HEK293 (cell line): ENCODE data around the gene DNAAF5.

ENCODE experiments used
- CTCF ChIA-PET: fragments of 350-600 bp; formaldehyde crosslinking; extraction: SDS; loops from one replicate; lab custom pipeline; 2021; ENCODE audit warnings: antibody characterized with exemption; lab: Yijun Ruan, JAX
- POLR2A ChIA-PET: fragments of 300-600 bp; formaldehyde crosslinking; extraction: SDS; loops from one replicate; lab custom pipeline; 2020; ENCODE audit warnings: antibody characterized with exemption, inconsistent platforms; lab: Yijun Ruan, JAX
- H3K27ac ChIP-seq: fragments of 200-500 bp; sonication (Bioruptor generic); 2 replicates; pipeline ENCODE4 v1.5.1; 2014; ENCODE audit warnings: low read depth, low read length, control low read depth, inconsistent platforms; ENCODE audit errors: extremely low read depth
- H3K36me3 ChIP-seq, 2 experiments: fragments of 200-500 bp in 1 of 2; sonication (Bioruptor generic) in 1 of 2; 1 replicate in 1 of 2; 2 replicates in 1 of 2; pipeline ENCODE4 v1.5.1; 2014 to 2017; ENCODE audit warnings: inconsistent platforms in 2 of 2, low read length in 2 of 2; ENCODE audit not compliant: control insufficient read depth in 2 of 2, insufficient read depth in 1 of 2
- H3K4me1 ChIP-seq: fragments of 200-500 bp; sonication (Bioruptor generic); 2 replicates; pipeline ENCODE4 v1.5.1; 2014; ENCODE audit warnings: mild to moderate bottlenecking, low read length, inconsistent platforms; ENCODE audit not compliant: control insufficient read depth, insufficient read depth
- H3K4me3 ChIP-seq: 2 replicates; pipeline ENCODE4 v1.5.1; 2011; ENCODE audit warnings: low read depth, mild to moderate bottlenecking, control low read depth, low read length, moderate library complexity
- H3K9me3 ChIP-seq: fragments of 200-500 bp; sonication (Bioruptor generic); 2 replicates; pipeline ENCODE4 v1.5.1; 2014; ENCODE audit warnings: low read depth, low read length, inconsistent platforms; ENCODE audit not compliant: control insufficient read depth, insufficient read depth
- CTCF ChIP-seq: fragments of 450-650 bp; formaldehyde crosslinking; IDR thresholded peaks from 2 replicates; pipeline ENCODE4 v1.5.1; 2016; ENCODE audit warnings: missing biosample characterization, missing genetic modification characterization
- EGR2 ChIP-seq: fragments of 450-650 bp; formaldehyde crosslinking; IDR thresholded peaks from 2 replicates; pipeline ENCODE4 v1.5.1; 2016; ENCODE audit warnings: low read depth, missing biosample characterization, missing genetic modification characterization
- HOXA7 ChIP-seq: sonication (generic); formaldehyde crosslinking; IDR thresholded peaks from 2 replicates; pipeline ENCODE4 v1.8.1; 2022; ENCODE audit warnings: missing genetic modification reagents, borderline replicate concordance
- KLF17 ChIP-seq: fragments of 450-650 bp; formaldehyde crosslinking; IDR thresholded peaks from 2 replicates; pipeline ENCODE4 v1.5.1; 2016; ENCODE audit warnings: missing biosample characterization, missing genetic modification characterization
- MEIS1 ChIP-seq: sonication (generic); formaldehyde crosslinking; IDR thresholded peaks from 2 replicates; pipeline ENCODE4 v1.8.1; 2022; ENCODE audit warnings: missing genetic modification reagents, mild to moderate bottlenecking, borderline replicate concordance
- RBAK ChIP-seq: fragments of 450-650 bp; formaldehyde crosslinking; IDR thresholded peaks from 2 replicates; pipeline ENCODE4 v1.5.1; 2016; ENCODE audit warnings: missing biosample characterization, missing genetic modification characterization
- ZNF133 ChIP-seq: fragments of 450-650 bp; formaldehyde crosslinking; IDR thresholded peaks from 2 replicates; pipeline ENCODE4 v1.5.1; 2016; ENCODE audit warnings: missing biosample characterization, missing genetic modification characterization
- ZNF138 ChIP-seq: fragments of 450-650 bp; formaldehyde crosslinking; IDR thresholded peaks from 2 replicates; pipeline ENCODE4 v1.5.1; 2016; ENCODE audit warnings: missing biosample characterization, missing genetic modification characterization, borderline replicate concordance
- ZNF146 ChIP-seq: fragments of 450-650 bp; formaldehyde crosslinking; IDR thresholded peaks from 2 replicates; pipeline ENCODE4 v1.5.1; 2016; ENCODE audit warnings: missing biosample characterization, missing genetic modification characterization
- ZNF221 ChIP-seq: fragments of 450-650 bp; formaldehyde crosslinking; IDR thresholded peaks from 2 replicates; pipeline ENCODE4 v1.5.1; 2017; ENCODE audit warnings: missing biosample characterization, missing genetic modification characterization, borderline replicate concordance
- ZNF311 ChIP-seq: fragments of 450-650 bp; formaldehyde crosslinking; IDR thresholded peaks from 2 replicates; pipeline ENCODE4 v1.5.1; 2017; ENCODE audit warnings: missing biosample characterization, missing genetic modification characterization, borderline replicate concordance
- ZNF335 ChIP-seq: fragments of 450-650 bp; formaldehyde crosslinking; conservative IDR thresholded peaks from 2 replicates; pipeline ENCODE4 v1.5.1; 2016; ENCODE audit warnings: missing biosample characterization, missing genetic modification characterization
- ZSCAN30 ChIP-seq: fragments of 450-650 bp; IDR thresholded peaks from 2 replicates; pipeline ENCODE4 v1.5.1; 2018; ENCODE audit warnings: missing biosample characterization, mild to moderate bottlenecking, missing genetic modification characterization, moderate library complexity
- ZSCAN4 ChIP-seq: fragments of 450-650 bp; formaldehyde crosslinking; IDR thresholded peaks from 2 replicates; pipeline ENCODE4 v1.5.1; 2017; ENCODE audit warnings: missing biosample characterization, missing genetic modification characterization
- ZXDB ChIP-seq: fragments of 450-650 bp; formaldehyde crosslinking; IDR thresholded peaks from 2 replicates; pipeline ENCODE4 v1.5.1; 2016; ENCODE audit warnings: missing biosample characterization, missing genetic modification characterization
- TF ChIP-seq, protein P1 (sequence below): fragments of 450-650 bp; formaldehyde crosslinking; IDR thresholded peaks from 2 replicates; pipeline ENCODE4 v1.5.1; 2016; ENCODE audit warnings: missing biosample characterization, missing genetic modification characterization
- TF ChIP-seq, protein P2 (sequence below): fragments of 450-650 bp; formaldehyde crosslinking; IDR thresholded peaks from 2 replicates; pipeline ENCODE4 v1.5.1; 2016; ENCODE audit warnings: missing biosample characterization, missing genetic modification characterization
- TF ChIP-seq, protein P3 (sequence below): fragments of 450-650 bp; formaldehyde crosslinking; IDR thresholded peaks from 2 replicates; pipeline ENCODE4 v1.5.1; 2016; ENCODE audit warnings: missing biosample characterization, missing genetic modification characterization, borderline replicate concordance

DNAAF5 gene

DNA sequence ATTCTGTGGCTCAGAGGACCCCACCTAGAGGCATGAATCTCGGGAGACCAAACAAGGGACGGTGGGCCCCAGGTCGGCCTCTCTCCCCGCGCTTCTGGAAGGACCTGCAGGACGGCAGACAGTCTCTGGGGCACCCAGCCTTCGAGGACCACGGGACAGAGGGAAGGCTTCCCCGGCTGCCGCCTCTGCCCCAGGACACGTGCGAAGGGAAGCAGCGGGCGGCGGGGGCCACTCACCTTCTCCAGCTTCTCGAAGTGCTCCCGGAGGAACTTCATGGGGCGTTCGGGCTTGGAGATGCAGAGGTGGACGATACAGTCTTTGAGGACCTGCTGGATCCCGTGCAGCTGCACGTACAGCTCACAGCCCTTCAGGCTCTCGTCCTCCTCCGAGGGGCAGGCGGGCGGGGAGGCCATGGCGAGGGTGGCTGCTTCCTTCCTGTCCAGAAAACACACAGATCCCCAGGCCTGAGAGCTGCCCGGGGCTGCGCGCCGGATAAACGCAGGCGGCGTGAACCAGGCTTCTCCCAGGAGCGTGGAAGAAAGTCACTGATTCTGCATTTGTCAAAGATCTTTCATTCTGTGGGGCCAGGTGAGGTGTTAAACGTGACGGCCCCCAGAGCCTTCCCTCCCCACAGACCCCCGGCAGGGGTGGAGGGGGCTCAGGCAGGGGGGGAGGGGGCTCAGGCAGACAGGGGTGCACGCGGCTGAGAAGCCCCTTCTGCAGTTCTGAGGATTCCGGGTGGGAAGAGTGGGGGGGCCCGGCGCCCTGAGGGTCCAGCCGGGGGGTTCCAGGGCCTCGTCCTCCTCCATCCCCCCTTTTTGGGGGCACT lies 15.2 kb upstream of the DNAAF5 start:
- ChIA-PET CTCF (interaction anchor here (0.6 kb wide), 1 partner anchor 10 kb away, joined by 4 read pairs; no protein-coding TSS in a partner anchor), POLR2A (no interaction called here)
- Histone ChIP-seq H3K4me3 (no peak overlapping the region), H3K36me3 (no peaks in the 10 kb centered on the region), H3K27ac (no peak overlapping the region), H3K9me3 (no peaks in the 10 kb centered on the region), H3K4me1 (no peaks in the 10 kb centered on the region)
- TF ChIP-seq ZNF221 (tag by site-specific recombination): no peak
- TF ChIP-seq, protein P1, sequence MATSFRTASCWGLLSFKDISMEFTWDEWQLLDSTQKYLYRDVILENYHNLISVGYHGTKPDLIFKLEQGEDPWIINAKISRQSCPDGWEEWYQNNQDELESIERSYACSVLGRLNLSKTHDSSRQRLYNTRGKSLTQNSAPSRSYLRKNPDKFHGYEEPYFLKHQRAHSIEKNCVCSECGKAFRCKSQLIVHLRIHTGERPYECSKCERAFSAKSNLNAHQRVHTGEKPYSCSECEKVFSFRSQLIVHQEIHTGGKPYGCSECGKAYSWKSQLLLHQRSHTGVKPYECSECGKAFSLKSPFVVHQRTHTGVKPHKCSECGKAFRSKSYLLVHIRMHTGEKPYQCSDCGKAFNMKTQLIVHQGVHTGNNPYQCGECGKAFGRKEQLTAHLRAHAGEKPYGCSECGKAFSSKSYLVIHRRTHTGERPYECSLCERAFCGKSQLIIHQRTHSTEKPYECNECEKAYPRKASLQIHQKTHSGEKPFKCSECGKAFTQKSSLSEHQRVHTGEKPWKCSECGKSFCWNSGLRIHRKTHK (tag by site-specific recombination): no peak
- TF ChIP-seq ZNF133 (tag by site-specific recombination): no peak
- TF ChIP-seq ZNF146 (tag by site-specific recombination): no peak
- TF ChIP-seq ZSCAN30: no peak
- TF ChIP-seq ZNF311: no peak
- TF ChIP-seq KLF17 (tag by site-specific recombination): no peak
- TF ChIP-seq ZSCAN4 (tag by site-specific recombination): no peak
- no peak for TF ChIP-seq ZNF138 (tag by site-specific recombination)
- TF ChIP-seq EGR2 (tag by site-specific recombination): no peak
- TF ChIP-seq, protein P2, sequence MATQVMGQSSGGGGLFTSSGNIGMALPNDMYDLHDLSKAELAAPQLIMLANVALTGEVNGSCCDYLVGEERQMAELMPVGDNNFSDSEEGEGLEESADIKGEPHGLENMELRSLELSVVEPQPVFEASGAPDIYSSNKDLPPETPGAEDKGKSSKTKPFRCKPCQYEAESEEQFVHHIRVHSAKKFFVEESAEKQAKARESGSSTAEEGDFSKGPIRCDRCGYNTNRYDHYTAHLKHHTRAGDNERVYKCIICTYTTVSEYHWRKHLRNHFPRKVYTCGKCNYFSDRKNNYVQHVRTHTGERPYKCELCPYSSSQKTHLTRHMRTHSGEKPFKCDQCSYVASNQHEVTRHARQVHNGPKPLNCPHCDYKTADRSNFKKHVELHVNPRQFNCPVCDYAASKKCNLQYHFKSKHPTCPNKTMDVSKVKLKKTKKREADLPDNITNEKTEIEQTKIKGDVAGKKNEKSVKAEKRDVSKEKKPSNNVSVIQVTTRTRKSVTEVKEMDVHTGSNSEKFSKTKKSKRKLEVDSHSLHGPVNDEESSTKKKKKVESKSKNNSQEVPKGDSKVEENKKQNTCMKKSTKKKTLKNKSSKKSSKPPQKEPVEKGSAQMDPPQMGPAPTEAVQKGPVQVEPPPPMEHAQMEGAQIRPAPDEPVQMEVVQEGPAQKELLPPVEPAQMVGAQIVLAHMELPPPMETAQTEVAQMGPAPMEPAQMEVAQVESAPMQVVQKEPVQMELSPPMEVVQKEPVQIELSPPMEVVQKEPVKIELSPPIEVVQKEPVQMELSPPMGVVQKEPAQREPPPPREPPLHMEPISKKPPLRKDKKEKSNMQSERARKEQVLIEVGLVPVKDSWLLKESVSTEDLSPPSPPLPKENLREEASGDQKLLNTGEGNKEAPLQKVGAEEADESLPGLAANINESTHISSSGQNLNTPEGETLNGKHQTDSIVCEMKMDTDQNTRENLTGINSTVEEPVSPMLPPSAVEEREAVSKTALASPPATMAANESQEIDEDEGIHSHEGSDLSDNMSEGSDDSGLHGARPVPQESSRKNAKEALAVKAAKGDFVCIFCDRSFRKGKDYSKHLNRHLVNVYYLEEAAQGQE (tag by site-specific recombination): no peak
- TF ChIP-seq ZNF335: no peak
- no peak for TF ChIP-seq RBAK (tag by site-specific recombination)
- no peak for TF ChIP-seq MEIS1 (CRISPR knock-in tag)
- TF ChIP-seq HOXA7 (CRISPR knock-in tag): no peak
- TF ChIP-seq, protein P3, sequence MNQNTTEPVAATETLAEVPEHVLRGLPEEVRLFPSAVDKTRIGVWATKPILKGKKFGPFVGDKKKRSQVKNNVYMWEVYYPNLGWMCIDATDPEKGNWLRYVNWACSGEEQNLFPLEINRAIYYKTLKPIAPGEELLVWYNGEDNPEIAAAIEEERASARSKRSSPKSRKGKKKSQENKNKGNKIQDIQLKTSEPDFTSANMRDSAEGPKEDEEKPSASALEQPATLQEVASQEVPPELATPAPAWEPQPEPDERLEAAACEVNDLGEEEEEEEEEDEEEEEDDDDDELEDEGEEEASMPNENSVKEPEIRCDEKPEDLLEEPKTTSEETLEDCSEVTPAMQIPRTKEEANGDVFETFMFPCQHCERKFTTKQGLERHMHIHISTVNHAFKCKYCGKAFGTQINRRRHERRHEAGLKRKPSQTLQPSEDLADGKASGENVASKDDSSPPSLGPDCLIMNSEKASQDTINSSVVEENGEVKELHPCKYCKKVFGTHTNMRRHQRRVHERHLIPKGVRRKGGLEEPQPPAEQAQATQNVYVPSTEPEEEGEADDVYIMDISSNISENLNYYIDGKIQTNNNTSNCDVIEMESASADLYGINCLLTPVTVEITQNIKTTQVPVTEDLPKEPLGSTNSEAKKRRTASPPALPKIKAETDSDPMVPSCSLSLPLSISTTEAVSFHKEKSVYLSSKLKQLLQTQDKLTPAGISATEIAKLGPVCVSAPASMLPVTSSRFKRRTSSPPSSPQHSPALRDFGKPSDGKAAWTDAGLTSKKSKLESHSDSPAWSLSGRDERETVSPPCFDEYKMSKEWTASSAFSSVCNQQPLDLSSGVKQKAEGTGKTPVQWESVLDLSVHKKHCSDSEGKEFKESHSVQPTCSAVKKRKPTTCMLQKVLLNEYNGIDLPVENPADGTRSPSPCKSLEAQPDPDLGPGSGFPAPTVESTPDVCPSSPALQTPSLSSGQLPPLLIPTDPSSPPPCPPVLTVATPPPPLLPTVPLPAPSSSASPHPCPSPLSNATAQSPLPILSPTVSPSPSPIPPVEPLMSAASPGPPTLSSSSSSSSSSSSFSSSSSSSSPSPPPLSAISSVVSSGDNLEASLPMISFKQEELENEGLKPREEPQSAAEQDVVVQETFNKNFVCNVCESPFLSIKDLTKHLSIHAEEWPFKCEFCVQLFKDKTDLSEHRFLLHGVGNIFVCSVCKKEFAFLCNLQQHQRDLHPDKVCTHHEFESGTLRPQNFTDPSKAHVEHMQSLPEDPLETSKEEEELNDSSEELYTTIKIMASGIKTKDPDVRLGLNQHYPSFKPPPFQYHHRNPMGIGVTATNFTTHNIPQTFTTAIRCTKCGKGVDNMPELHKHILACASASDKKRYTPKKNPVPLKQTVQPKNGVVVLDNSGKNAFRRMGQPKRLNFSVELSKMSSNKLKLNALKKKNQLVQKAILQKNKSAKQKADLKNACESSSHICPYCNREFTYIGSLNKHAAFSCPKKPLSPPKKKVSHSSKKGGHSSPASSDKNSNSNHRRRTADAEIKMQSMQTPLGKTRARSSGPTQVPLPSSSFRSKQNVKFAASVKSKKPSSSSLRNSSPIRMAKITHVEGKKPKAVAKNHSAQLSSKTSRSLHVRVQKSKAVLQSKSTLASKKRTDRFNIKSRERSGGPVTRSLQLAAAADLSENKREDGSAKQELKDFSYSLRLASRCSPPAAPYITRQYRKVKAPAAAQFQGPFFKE (tag by site-specific recombination): no peak
- TF ChIP-seq CTCF (tag by site-specific recombination): no peak
- no peak for TF ChIP-seq ZXDB
